HepG2 (cell line): Measurements from ENCODE around the gene ZNF264. TPM values are rescaled to one million over a fixed set of nuclear protein-coding genes. Genes with fewer than 3 reads are reported as not detected.

Experiments used
- BCL6 ChIP-seq: IDR thresholded peaks from 2 replicates; pipeline ENCODE4 v1.6.1; 2016; ENCODE audit warnings: missing genetic modification reagents, missing compliant biosample characterization
- CENPT ChIP-seq: sonication (generic); formaldehyde crosslinking; IDR thresholded peaks from 2 replicates; pipeline ENCODE4 v1.8.0; 2022; ENCODE audit warnings: low read depth, mild to moderate bottlenecking, moderate library complexity, missing genetic modification reagents
- KAT2B ChIP-seq: fragments of 150-350 bp; IDR thresholded peaks from 2 replicates; pipeline ENCODE4 v1.6.1; 2014; ENCODE audit warnings: low read depth, low read length, borderline replicate concordance
- NCOR1 ChIP-seq: fragments of 200-600 bp; sonication (generic); IDR thresholded peaks from 2 replicates; pipeline ENCODE4 v1.7.0; 2017; ENCODE audit warnings: antibody characterized with exemption, low read length, borderline replicate concordance
- NFAT5 ChIP-seq: sonication (generic); formaldehyde crosslinking; IDR thresholded peaks from 2 replicates; pipeline ENCODE4 v1.4.0; 2020; ENCODE audit warnings: missing genetic modification reagents
- NR1H2 ChIP-seq: sonication (generic); formaldehyde crosslinking; IDR thresholded peaks from 2 replicates; pipeline ENCODE4 v1.8.1; 2022; ENCODE audit warnings: low read depth, missing genetic modification reagents, borderline replicate concordance
- PAX8 ChIP-seq: sonication (generic); formaldehyde crosslinking; IDR thresholded peaks from 2 replicates; pipeline ENCODE4 v1.8.0; 2022; ENCODE audit warnings: mild to moderate bottlenecking, missing genetic modification reagents, borderline replicate concordance
- SETDB1 ChIP-seq: sonication (generic); formaldehyde crosslinking; IDR thresholded peaks from 2 replicates; pipeline ENCODE4 v1.5.1; 2020; ENCODE audit warnings: missing genetic modification reagents, mild to moderate bottlenecking, borderline replicate concordance
- SP1 ChIP-seq, 2 experiments: fragments of 450-650 bp in 1 of 2; sonication (generic) in 1 of 2; formaldehyde crosslinking in 1 of 2; IDR thresholded peaks; 2 replicates each; pipeline versions ENCODE4 v1.4.0 to v1.6.1; 2016 to 2020; ENCODE audit warnings: missing genetic modification reagents in 1 of 2
- SP140L ChIP-seq: sonication (generic); formaldehyde crosslinking; IDR thresholded peaks from 2 replicates; pipeline ENCODE4 v1.4.0; 2020; ENCODE audit warnings: missing genetic modification reagents, borderline replicate concordance
- TFDP1 ChIP-seq: IDR thresholded peaks from 2 replicates; pipeline ENCODE4 v1.6.1; 2016; ENCODE audit warnings: missing compliant biosample characterization, missing genetic modification reagents, borderline replicate concordance
- ZMYM4 ChIP-seq: sonication (generic); formaldehyde crosslinking; IDR thresholded peaks from 2 replicates; pipeline ENCODE4 v1.8.1; 2023; ENCODE audit warnings: mild to moderate bottlenecking, missing genetic modification reagents
- ZNF20 ChIP-seq: sonication (generic); formaldehyde crosslinking; IDR thresholded peaks from 2 replicates; pipeline ENCODE4 v1.4.0; 2020; ENCODE audit warnings: mild to moderate bottlenecking, moderate library complexity, missing genetic modification reagents
- ZNF329 ChIP-seq: sonication (generic); formaldehyde crosslinking; IDR thresholded peaks from 2 replicates; pipeline ENCODE4 v1.9.0; 2021; ENCODE audit warnings: low read depth, mild to moderate bottlenecking, missing genetic modification reagents
- ZNF367 ChIP-seq: sonication (generic); formaldehyde crosslinking; IDR thresholded peaks from 2 replicates; pipeline ENCODE4 v1.4.0; 2020; ENCODE audit warnings: missing genetic modification reagents, borderline replicate concordance
- ZNF605 ChIP-seq: sonication (generic); formaldehyde crosslinking; IDR thresholded peaks from 2 replicates; pipeline ENCODE4 v1.8.0; 2022; ENCODE audit warnings: mild to moderate bottlenecking, missing genetic modification reagents
- ZNF629 ChIP-seq: sonication (generic); formaldehyde crosslinking; conservative IDR thresholded peaks from 2 replicates; pipeline ENCODE4 v1.5.0; 2020; ENCODE audit warnings: missing genetic modification reagents
- ZNF770 ChIP-seq: sonication (generic); formaldehyde crosslinking; IDR thresholded peaks from 2 replicates; pipeline ENCODE4 v1.5.0; 2020; ENCODE audit warnings: mild to moderate bottlenecking, missing genetic modification reagents
- polyA plus RNA-seq, 8 experiments: library from polyadenylated mRNA; depleted of rRNA in 3 of 8; stranded (reverse) in 7 of 8; unstranded in 1 of 8; fragments of >200 nt; fragmentation: Illumina TruSeq in 4 of 8; extraction: Trizol in 4 of 8; gene quantifications; 2 replicates each; pipeline versions ENCODE4 v1.2.1 to v1.2.3, GENCODE V29; 2011 to 2016; ENCODE audit warnings: low read depth in 4 of 8, missing spikeins in 1 of 8, mixed read lengths in 1 of 8; ENCODE audit not compliant: insufficient read depth in 1 of 8
- total RNA-seq, 5 experiments: library from RNA; depleted of rRNA; stranded (reverse); fragments of >200 nt; fragmentation: Illumina TruSeq; extraction: Trizol; gene quantifications; 2 replicates each; pipeline ENCODE4 v1.2.3, GENCODE V29; 2016; ENCODE audit warnings: low read depth in 1 of 5

ZNF264 gene
- total and polyA plus RNA-seq, 2 of the 13 experiments (the other 11 are each of a cell fraction or from before 2014, with no cell fraction given), result 3.5 to 17.6 TPM

DNA sequence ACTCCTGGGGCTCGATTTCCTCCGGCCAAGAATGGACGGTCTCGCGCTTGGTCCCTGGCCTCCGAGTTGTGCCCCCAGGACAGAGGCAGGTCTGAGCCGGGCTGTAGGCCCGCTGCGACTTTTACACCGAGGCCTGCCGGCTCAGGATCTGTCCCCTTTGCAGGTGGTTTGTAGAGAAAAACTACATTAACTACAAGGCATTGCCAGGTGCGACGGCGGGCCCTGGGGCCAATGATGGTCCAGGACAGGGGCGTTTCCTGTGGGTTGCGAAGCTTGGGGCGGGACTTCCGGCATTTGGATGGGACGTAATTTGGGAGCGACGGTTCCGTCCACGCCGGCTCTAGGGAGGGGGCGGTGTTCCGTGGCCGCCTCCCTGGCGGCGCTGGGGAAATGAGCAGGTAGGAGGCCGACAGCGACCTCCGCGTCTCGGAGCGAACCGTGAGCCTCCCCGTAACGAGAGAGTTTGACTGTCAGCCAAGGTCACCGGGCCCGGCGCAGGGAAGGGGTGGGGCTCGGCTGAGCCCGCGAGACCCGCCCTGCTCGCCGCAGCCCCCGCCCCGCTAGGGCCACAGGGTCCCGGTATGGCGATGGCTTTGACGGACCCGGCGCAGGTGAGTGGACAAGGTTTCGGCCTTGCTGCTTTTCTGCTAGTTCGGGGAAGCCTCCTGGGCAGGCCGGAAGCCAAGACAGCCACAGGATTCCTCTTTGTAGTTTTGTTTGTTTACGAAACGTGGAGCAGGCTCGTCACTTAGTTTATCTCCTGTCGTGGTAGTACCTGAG lies 49.2 kb downstream of the ZNF264 start, which contains the start of gene ZNF805 (continued):
- TF ChIP-seq ZNF629, result no peak
- no peak for TF ChIP-seq SP140L
- TF ChIP-seq NFAT5 (CRISPR knock-in tag), result no peak
- TF ChIP-seq KAT2B, result no peak
- peak; percentile 85 for TF ChIP-seq ZNF770 (CRISPR knock-in tag)
- TF ChIP-seq ZNF329, result no peak
- TF ChIP-seq CENPT (CRISPR knock-in tag), result no peak
- peak; percentile 69; the same call in 1 of the 2 replicates for TF ChIP-seq PAX8
- no peak for TF ChIP-seq TFDP1 (CRISPR knock-in tag)
- TF ChIP-seq NCOR1, result peak; percentile 32; the same call in 1 of the 2 replicates
- TF ChIP-seq SP1 (IDR thresholded peaks at IDR 0.05), result no peak
- peak; percentile 76 for TF ChIP-seq SP1 (CRISPR knock-in tag; IDR thresholded peaks at IDR 0.05)
- no peak for TF ChIP-seq SETDB1 (CRISPR knock-in tag)
- peak; percentile 95 for TF ChIP-seq ZMYM4
- no peak for TF ChIP-seq NR1H2 (CRISPR knock-in tag)
- no peak for TF ChIP-seq BCL6 (CRISPR knock-in tag)
- TF ChIP-seq ZNF605 (CRISPR knock-in tag), result peak; percentile 65
- TF ChIP-seq ZNF367 (CRISPR knock-in tag), result no peak
- TF ChIP-seq ZNF20 (CRISPR knock-in tag), result no peak
